HepG2 (cell line): Measurements from ENCODE around the gene EDN2.

ENCODE experiments used
- BRF2 ChIP-seq: sonication (generic); formaldehyde crosslinking; IDR thresholded peaks from 2 replicates; pipeline ENCODE4 v1.8.1; 2022; ENCODE audit warnings: mild to moderate bottlenecking, missing genetic modification reagents
- CTCF ChIP-seq: sonication (generic); formaldehyde crosslinking; IDR thresholded peaks from 2 replicates; pipeline ENCODE4 v1.5.0; 2020; ENCODE audit warnings: mild to moderate bottlenecking, missing genetic modification reagents, moderate library complexity
- ELF4 ChIP-seq: sonication (generic); formaldehyde crosslinking; IDR thresholded peaks from 2 replicates; pipeline ENCODE4 v1.5.0; 2020; ENCODE audit warnings: missing genetic modification reagents, mild to moderate bottlenecking, moderate library complexity, borderline replicate concordance
- FOXK2 ChIP-seq: fragments of 450-650 bp; IDR thresholded peaks from 2 replicates; pipeline ENCODE4 v1.6.1; 2016
- HMGXB3 ChIP-seq: sonication (generic); formaldehyde crosslinking; IDR thresholded peaks from 2 replicates; pipeline ENCODE4 v1.4.0; 2020; ENCODE audit warnings: missing genetic modification reagents, borderline replicate concordance
- KLF9 ChIP-seq: IDR thresholded peaks from 2 replicates; pipeline ENCODE4 v1.6.1; 2016; ENCODE audit warnings: low read depth
- PAWR ChIP-seq: sonication (generic); formaldehyde crosslinking; IDR thresholded peaks from 2 replicates; pipeline ENCODE4 v1.4.0; 2020; ENCODE audit warnings: missing genetic modification reagents, mild to moderate bottlenecking, borderline replicate concordance
- SATB2 ChIP-seq: sonication (generic); formaldehyde crosslinking; IDR thresholded peaks from 2 replicates; pipeline ENCODE4 v1.5.0; 2020; ENCODE audit warnings: missing genetic modification reagents
- TARDBP ChIP-seq: sonication (generic); formaldehyde crosslinking; IDR thresholded peaks from 2 replicates; pipeline ENCODE4 v1.8.0; 2022; ENCODE audit warnings: mild to moderate bottlenecking, missing genetic modification reagents
- ZNF24 ChIP-seq: fragments of 450-650 bp; IDR thresholded peaks from 2 replicates; pipeline ENCODE4 v1.6.1; 2017; ENCODE audit warnings: antibody characterized with exemption, mild to moderate bottlenecking
- ZNF274 ChIP-seq: sonication (generic); formaldehyde crosslinking; IDR thresholded peaks from 2 replicates; pipeline ENCODE4 v1.5.1; 2020; ENCODE audit warnings: mild to moderate bottlenecking, missing genetic modification reagents
- TF ChIP-seq, protein P1 (sequence below): sonication (generic); formaldehyde crosslinking; IDR thresholded peaks from 2 replicates; pipeline ENCODE4 v1.5.1; 2020; ENCODE audit warnings: mild to moderate bottlenecking, missing genetic modification reagents, moderate library complexity

- TF ChIP-seq TARDBP (CRISPR knock-in tag) (no peak), CTCF (CRISPR knock-in tag) (no peak), ZNF274 (CRISPR knock-in tag) (no peak), SATB2 (CRISPR knock-in tag) (no peak), ELF4 (CRISPR knock-in tag) (no peak), FOXK2 (no peak), PAWR (CRISPR knock-in tag) (no peak), KLF9 (no peak), HMGXB3 (no peak), BRF2 (CRISPR knock-in tag) (no peak), ZNF24 (no peak)
- TF ChIP-seq, protein P1, sequence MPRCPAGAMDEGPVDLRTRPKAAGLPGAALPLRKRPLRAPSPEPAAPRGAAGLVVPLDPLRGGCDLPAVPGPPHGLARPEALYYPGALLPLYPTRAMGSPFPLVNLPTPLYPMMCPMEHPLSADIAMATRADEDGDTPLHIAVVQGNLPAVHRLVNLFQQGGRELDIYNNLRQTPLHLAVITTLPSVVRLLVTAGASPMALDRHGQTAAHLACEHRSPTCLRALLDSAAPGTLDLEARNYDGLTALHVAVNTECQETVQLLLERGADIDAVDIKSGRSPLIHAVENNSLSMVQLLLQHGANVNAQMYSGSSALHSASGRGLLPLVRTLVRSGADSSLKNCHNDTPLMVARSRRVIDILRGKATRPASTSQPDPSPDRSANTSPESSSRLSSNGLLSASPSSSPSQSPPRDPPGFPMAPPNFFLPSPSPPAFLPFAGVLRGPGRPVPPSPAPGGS: no peak
These were observed 6.2 kb downstream of the EDN2 start for GRCh38 chr1:41478118-41478748.
